A549 treated with RU486 at 1 μM for 4 hours (cell line): ENCODE data around the gene PTPA. TPM values are rescaled to one million over a fixed set of nuclear protein-coding genes. Genes with fewer than 3 reads are reported as not detected.

Experiments used
- total RNA-seq: library from RNA; stranded (reverse); fragments of 200-300 nt; extraction: Qiagen RNA extraction; gene quantifications from 5 replicates; pipeline ENCODE4 v1.2.3, GENCODE V29; 2022; ENCODE audit warnings: low read depth

Gene PTPA
- 117 to 135 TPM (median 128 TPM) in 5 replicates for total RNA-seq

GRCh38 chr9:129110740-129111527 is at the start of gene PTPA, which contains the start of gene CRAT:
TSS of gene PTPA (plus strand) at chr9:129111415. CDS start at chr9:129111601, 186 bp downstream.
TSS of gene CRAT (minus strand) at chr9:129110793. CDS start at chr9:129110509, 284 bp downstream.

GRCh38 chr9:129080601-129081387 is 30.4 kb upstream of the PTPA start, which contains the start of gene DOLPP1:
TSS of gene DOLPP1 (plus strand) at chr9:129081111. CDS start at chr9:129081132, 21 bp downstream.

GRCh38 chr9:129177791-129178567 is 66.8 kb downstream of the PTPA start, which contains the start of gene IER5L:
TSS of gene IER5L (minus strand) at chr9:129178261. CDS start at chr9:129178052, 209 bp downstream.

Other genes starting within 250 kb of the PTPA start
- gene KYAT1, start 229.5 kb upstream of the PTPA start, total RNA-seq: 6.8 to 8.8 TPM (median 8.2 TPM) in 5 replicates
- gene LRRC8A, start 229.3 kb upstream of the PTPA start, total RNA-seq: 34.3 to 48.3 TPM (median 44.8 TPM) in 5 replicates
- gene PHYHD1, start 190.4 kb upstream of the PTPA start, total RNA-seq: not detected in 5 replicates
- 27.4 to 35.9 TPM (median 35.3 TPM) in 5 replicates for gene DOLK, start 163.8 kb upstream of the PTPA start, total RNA-seq
- gene NUP188, start 163.7 kb upstream of the PTPA start, total RNA-seq: 36.0 to 42.3 TPM (median 38.6 TPM) in 5 replicates
- gene SH3GLB2, start 83.1 kb upstream of the PTPA start, total RNA-seq: 32.5 to 52.2 TPM (median 45.4 TPM) in 5 replicates
- gene MIGA2, start 74.8 kb upstream of the PTPA start, total RNA-seq: 9.0 to 14.1 TPM (median 11.8 TPM) in 5 replicates
- gene DOLPP1, start 30.3 kb upstream of the PTPA start, total RNA-seq: 17.7 to 19.0 TPM (median 18.9 TPM) in 5 replicates
- 25.1 to 32.4 TPM (median 30.0 TPM) in 5 replicates for gene CRAT, start 622 bp upstream of the PTPA start, total RNA-seq
- 36.1 to 75.2 TPM (median 74.3 TPM) in 5 replicates for gene IER5L, start 66.8 kb downstream of the PTPA start, total RNA-seq